Measurements from ENCODE around the gene PHACTR1.

PHACTR1 gene

DNA sequence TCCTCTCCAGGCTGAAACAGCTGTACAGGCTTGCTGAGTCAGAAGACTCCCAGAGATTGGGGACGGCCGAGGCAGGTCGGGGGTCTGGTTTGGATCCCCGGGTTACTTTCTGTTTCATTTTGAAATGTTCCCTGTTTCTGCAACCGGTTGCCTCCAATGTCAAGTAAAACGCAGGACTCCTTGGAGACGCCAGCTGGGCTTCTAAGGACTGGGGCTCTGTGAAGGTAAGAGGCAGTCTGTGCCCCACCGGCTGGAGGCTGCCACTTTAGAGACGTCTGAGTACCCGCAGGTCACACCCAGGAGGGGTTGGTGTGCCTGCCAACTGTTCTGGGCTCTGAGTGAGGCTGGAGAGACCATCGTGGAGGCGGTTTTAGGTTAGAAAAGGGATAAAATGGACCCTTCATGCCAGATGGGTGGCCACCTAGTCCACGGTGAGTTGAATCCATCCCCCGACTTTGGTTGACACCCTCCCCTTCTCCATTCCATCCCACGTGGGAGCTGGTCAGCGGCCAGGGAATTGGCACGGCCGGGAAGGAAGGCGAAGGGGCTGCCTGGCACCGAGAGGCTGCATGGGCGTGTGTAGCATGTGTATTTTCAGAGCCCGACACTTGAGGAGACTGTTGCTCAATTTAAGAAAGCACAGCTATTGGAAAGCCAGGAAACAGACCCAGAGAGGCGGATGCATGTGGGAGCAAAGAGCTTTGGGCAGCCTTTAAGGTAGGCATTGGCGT, 240.9 kb downstream of the PHACTR1 start:
- DNase-seq: peak; percentile 80

DNA sequence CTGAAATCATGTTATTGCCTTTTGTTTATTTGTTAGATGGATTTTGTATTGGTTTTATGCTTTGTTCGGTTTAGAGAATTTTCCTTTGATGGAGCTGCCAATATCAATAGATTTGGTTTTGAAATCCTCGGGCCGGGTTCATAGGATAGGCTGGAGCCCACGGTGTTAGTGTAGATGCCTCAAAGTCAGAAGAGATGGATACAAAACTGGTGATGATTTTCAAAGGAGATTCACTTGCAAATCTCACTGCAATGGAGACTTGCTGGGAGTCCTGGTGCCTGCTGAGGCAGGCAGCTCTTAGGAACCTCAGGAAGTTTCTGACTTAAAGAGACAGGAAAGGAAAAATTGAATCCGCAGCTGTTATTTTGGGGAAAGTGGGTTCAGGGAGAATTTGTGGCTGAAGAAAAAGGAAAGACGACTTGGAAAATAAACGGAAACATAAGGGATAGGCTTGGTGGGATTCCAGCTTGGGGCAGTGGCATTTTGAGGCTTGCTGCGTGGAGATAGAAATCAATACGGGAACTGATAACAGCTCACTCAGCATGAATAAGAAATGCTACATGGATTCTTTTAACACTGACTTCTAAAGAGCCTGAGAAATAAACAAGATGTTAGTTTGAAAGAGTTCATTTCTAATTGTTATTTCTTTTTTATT, 241.6 kb downstream of the PHACTR1 start:
- no peak for DNase-seq

DNA sequence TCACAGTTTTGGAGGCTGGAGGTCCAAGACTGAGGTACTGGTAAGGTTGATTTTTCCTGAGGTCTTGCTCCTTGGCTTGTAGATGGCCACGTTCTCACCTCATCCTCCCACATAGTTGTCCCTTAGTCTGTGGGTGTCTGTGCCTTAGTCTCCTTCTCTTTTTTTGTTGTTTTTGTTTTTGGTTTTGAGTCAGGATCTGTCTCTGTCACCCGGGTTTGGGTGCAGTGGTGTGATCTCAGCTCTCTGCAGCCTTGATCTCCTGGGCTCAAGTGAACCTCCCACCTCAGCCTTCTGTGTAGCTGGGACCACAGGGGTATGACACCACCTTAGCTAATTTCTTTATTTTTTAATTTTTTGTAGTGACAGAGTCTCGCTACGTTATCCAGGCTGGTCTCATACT, 245.2 kb downstream of the PHACTR1 start:
- DNase-seq: no peak

DNA sequence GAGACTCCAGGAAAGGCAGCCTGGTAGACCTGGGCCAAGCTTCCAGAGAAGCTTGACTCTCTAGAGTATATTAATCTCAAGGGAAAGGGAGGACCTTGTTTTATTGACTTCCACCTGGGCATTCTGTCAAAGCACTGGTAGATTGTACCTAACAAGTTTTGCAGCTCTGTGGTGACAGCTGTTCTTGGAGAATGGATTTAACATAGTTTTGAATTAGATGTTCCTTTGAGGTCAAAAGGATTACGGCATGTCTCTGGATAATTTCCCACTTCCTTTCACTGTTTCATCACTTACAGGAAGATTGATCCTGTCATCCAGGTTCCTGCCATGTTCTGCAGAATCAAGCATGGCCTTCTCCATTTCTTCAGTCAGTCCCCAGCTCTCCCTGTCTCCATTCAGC, 246.0 kb downstream of the PHACTR1 start:
- no peak for DNase-seq

DNA sequence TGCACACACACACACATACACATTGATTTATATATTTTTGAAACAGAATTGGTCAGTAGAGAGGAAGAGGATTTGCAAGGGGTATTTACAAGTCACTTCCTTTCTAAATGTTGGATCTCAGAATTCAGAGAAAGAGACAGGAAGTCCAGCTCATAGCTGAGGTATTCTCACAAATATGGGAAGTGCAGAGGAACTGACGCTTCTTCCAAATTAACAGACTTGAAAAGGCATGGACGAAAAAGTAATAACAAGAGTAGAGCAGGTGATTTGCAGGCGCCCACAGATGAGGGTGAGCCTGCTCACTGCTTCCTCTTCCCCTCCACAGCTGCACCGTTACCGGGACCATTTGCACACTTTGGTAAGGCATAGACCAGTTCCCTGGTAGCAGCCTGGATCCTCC, 246.4 kb downstream of the PHACTR1 start:
- no peak for DNase-seq

DNA sequence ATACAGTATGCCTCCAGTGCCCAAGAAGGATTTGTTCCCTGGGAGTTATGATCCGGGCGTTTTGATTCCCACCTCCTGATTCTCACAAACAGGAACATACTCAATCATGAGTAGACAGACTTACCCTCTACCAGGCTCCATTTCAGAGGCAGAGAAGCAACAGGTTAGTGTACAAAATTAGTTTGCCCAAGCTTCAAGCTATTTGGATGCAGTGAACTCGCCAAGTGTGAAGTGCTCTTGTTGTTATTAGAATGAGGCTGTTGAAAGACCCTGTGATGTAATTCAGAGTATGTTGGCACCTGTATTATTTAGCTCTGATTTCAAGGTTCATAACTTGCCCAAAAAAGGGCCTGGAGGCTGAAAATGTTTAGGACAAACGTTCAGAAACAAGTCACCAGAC, 247.0 kb downstream of the PHACTR1 start:
- no peak for DNase-seq

DNA sequence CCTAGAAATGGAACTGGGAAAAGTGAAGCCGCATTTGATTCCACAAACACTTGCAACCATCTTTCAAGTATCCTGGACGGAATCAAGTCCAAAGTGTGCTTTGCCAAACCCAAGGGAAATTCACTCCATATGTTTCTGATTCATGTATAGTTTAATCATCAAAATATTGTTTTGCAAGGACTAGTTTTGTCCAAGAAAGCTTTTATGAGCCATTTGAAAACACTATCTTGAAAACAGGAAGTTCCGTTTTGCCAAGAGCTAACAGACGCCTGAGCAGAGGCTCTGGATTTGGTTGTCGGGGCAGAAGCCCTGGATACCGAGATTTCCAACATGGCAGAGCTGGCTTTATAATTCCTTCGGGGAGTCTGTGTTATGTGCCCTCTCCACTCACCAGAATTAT, 251.1 kb downstream of the PHACTR1 start:
- DNase-seq: no peak

DNA sequence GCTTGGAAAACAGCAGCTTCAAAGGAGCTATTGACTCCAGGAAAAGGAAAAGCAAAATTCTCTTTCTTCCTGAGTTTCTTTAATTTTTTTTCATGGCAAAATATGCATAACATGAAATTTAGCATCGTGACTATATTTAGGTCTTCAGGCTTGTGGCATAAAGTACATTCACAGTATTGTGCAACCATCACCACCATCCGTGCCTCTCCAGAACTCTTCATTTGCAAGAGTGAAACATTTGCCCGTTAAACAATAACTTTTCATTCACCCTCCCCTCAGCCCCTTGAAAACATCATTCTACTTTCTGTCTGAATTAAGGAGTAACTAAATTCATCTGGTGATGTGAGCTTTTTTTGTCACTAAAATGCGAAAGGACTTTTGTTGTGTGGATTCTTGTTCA, 251.7 kb downstream of the PHACTR1 start:
- no peak for DNase-seq

DNA sequence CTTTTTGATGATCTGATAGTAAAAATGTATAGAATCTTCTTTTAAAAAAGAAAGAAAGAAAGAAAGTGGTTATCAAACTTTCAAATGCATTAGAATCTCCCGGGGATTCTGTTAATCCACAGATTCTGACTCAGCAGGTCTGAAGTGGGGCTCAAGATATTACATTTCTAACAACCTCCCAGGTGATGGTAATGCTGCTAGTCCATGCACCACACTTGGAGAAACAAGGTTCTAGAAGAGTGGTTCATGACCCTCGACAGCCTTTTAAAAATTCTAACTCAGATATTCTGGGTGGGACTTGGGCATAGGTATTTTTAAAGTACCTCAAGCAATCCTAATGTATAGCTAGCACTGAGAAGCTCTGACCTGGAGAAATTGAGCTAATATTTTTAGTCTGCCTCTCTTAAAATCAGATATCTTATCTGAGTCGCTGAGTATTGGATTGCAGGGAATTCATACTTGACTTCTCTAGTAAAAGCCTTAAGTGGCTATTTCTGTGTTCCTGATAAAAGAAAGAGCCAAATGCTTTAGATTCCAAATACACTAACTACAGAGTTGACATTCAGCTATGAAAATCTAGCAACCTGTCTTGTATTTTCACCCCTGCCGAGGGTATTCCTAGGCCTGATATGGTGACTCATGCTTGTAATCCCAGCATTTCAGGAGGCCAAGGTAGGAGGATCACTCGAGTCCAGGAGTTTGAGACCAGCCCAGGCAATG, 252.4 kb downstream of the PHACTR1 start:
- DNase-seq: no peak

DNA sequence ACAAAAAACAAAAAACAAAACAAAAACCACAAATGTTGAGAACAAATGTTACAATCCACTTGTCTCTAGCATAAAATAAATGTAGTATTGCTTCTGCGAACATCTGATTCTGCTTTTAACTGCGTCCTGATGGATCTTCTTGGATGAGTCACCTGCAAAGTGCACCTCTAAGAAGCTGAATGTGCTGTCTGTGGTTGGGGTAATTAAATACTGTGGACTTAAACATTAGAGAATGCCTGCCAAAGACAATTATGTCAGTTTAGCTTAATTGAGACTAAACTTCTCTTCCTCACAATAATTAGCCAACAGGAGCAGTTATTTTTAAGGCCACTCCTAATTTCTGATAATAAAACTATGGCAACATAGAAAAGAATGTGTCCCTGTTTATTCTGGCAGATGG, 253.4 kb downstream of the PHACTR1 start:
- DNase-seq: no peak

DNA sequence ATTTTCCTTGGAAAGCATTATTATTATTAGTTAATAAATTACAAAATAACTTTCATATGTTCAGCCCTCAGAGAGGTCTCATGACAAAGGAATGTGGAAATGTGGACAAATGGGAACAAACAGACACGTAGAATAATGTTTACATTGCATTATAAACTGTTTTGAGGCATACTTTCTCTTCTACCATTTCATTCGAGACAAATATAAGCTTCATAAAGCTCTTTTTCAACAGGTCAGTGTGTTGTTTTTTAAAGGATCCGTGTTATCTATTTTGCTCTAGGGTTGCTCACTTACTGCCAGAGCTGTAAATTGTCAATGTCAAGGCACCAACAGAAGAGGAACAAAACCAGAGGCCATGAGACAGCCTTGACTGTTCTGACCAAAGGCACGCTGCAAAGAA, 256.8 kb downstream of the PHACTR1 start:
- no peak for DNase-seq

DNA sequence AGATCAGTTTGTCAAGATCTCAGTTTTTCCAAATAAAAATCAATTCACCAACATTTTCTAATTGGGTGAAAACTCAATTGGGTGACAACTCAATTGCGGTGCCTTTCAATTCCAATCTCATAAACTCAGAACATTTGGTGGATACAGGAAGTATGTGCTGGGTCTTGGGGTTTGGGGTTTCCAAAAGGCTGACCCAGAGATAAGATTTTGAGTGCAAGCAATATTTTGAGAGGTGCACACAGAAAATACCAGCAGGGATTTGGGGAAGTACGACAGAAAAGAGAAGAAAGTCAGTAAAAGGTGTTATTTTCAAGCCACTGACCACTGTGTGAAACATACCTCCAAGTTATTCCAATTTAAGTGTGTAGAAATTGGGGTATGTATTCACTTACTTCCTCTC, 258.0 kb downstream of the PHACTR1 start:
- no peak for DNase-seq

DNA sequence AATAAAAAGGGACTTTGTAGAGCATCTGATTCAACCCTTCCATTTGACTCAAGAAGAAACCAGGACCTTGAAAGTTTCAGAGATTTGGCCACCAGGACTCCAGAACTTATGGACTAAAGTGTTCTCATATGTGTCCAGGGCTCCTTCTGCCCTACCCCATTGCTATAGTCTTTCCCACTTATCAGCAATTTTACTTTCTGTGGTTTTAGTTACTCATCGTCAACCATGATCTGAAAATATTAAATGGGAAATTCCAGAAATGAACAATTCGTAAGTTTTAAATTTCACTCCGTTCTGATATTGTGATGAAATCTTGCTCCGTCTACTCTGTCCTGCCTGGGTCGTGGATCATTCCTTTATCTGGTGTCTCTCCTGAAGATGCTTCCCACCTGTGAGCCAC, 259.8 kb downstream of the PHACTR1 start:
- DNase-seq: no peak

DNA sequence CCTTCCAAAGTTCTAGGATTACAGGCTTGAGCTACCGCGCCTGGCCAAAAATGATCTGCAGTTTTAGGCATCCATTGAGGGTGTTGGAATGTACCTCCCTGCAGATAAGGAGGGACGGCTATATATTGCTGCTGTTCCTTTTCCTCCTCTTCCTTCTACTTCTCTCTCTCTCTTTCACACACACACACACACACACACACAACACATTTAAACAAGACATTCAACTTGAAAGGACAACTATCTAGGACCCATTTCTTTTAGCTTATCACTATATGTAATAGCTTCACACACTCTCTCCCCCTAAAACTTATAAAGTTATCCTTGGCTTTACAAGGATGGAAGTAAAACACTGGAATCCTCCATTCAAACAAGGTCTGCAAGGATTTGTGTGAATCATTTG, 260.6 kb downstream of the PHACTR1 start:
- no peak for DNase-seq

DNA sequence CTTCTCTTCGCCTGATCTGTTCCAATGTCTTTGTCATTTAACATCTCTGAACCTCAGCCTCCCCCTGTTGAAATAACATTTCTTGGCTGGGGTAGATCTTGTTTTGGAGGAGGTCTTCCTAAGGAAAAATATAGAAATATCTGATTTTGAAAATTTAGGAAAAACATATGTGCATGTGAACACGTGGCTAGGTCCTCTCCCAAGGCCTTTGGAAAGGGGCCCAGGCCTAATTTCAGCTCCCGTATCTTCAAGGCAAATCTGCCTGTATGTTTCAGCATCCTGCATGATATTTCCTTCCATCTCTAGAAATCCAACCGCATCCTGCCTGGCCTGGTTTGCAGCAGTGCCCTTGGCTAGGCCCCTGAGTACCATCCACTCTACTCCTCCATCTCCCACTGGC, 261.2 kb downstream of the PHACTR1 start:
- DNase-seq: peak; percentile 72

DNA sequence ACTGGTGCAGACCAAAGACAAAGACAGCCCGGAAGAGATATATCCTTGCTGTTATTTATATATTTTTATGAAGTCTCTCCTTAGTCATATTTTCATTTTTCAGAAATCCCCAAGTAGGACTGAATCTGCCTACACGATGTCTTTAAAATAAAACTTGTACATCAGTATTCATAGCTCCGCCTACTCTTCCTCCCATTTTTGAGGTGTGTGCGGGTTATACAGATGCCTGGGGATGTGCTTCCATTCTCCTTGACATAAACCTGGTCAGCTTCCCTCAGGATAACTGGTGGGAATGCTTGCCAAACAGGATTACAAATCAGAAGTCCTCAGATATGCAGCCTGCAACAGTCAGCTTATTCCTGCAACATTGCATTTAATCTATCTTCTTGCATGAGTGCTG, 264.2 kb downstream of the PHACTR1 start:
- DNase-seq: no peak

DNA sequence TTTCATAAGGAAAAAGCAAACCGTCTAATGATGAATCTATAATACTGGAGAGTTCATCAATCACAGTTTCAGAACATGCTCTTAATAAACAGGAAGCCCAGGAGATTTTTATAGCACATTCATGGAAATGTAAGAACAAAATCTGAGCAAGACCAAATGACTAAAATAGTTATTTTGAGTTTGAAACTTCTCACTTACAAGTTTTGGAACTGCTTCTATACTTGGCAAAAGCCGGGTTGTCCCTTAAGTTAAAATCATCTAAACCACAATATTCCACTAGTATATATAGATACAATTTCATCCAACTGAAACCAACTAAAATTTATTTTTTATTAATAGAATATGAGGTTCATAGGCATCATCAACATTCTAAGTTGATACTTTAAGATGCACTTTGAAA, 268.2 kb downstream of the PHACTR1 start:
- DNase-seq: no peak

DNA sequence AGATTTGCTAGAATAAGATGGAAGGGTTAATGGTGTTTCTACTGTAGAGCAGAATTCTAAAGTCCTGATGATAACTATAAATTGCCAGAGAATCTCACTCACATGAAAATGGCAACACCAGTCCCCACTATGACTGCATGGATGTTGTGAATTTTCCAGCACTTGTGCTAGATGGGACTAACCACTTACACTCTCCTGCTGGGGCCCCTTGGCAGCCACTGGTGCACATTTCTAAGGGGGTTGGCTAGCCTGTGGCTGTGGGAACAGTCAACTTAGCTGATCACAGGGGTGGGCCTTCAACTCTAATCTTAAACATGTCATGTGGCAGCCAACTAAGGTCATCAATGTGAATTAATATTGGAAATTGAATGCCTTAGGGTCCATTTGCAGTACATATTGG, 271.2 kb downstream of the PHACTR1 start:
- no peak for DNase-seq

DNA sequence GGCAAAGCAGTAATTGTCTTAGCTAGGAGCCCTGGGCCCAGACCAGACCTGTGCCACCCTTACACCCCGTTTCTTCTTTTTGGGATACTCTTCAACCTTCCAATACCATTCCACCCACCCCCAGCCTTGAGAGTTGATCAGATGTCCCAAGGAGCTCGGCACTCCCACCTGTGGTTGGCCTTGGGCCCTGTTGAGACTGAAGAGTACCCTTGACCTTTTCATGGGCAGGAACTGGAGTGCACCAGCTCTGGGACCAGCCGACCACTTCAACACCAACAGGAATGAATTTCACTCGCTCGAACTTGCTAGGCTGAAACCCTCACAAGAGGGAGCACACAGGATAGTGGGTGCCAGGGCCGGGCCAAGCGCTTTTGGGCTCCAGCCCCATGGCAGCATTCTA, 273.6 kb downstream of the PHACTR1 start:
- DNase-seq: no peak

DNA sequence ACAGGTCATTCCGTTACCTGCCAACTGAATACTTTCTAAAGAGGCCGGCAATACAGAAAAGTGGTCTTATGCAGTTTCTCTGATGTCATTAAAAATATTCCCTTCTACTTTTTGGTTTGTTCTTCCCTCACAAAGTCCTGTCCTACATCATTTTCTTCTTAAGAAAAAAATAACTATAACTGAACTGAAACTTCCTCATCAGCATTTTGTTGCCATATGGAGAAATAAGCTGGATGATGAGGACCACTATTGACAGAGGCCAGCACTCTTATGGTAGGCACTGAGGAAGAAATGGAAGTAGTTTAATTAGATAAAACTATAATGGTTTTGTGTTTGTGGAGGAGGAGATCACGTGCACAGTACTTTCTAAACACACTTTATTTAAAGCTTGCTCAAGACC, 274.9 kb downstream of the PHACTR1 start:
- no peak for DNase-seq

DNA sequence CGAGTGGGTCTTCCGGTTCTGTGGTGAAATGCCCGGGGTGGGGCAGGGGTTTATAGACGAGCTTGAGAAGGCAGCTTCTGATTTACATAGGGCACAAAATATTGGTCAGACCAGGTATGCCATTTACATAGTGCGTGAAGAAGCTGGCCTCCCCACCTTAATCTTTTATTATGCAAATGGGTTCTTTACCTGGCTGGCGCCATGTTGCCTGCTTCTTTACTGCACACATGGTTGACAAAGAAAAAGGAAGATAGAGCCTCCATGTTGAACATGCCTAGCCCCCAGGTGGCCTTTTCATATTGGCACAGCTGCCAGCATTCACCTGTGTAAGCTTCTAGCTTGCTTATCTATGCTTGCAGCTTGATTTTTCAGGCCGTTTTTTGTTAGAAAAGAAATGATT, 276.2 kb downstream of the PHACTR1 start:
- DNase-seq: no peak

DNA sequence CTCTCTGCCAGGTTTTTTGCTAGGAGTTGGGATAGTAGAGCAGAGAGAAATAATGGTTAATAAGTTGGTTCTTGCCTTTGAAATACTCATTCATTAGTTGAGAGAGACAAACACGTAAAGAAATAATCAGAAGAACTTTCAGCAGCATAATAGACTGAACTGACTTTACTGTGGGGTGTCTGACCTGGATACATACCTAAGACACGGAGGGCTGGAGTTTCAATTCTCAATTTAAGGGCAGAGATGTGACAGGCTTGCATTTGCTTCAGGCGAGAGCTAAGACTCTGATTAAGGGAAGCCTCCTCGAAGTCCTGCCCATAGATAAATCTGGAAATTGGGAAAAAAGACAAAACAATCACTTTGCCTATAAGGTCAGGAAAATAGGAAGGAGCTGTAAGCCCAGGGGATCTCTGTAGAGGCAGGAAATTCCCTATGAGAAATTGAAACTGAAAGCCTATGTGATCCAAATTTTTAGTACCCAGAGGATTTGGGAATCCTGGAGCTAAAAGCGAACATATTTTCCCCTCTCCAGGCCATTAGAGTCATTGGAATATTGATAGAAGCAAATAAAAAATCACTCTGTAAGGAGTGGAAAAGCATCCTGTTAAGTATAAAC, 276.8 kb downstream of the PHACTR1 start:
- no peak for DNase-seq

DNA sequence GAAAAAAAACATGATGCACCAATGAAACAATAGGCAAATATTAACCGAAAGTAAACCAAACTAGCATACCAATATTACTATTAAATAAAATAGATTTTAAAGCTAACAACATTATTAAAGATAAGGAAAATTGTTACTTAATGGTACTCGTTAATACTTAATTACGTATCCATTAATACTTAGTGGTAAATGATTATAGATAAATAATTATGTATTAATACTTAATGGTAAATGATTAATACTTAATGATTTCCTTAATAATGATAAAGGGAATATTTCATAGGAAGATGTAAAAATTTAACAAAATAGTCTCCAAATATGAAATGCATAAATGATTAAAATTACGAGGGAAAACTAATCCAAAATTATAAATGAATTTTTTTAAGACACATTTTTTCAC, 278.9 kb downstream of the PHACTR1 start:
- DNase-seq: no peak

DNA sequence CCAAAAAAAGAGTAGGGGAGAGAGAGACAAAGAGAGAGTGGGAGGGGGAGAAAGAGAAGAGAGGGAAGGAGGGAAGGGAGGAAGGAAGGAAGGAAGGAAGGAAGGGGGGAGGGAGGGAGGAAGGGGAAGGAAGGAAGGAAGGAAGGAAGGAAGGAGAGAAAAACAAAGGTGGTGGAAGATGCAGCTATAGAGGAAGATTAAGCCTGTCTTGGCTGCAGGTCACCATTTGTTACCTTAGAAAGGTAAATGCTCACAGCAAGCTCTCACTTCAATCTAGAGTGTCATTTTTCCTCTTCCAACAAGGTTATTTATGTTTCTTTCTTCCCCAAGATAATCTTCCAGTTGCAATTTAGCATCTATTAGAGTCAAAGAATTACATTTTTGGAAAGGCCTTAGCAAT, 284.0 kb downstream of the PHACTR1 start:
- no peak for DNase-seq

Data from femur (tissue), 1 donor.